ENCODE data around the gene PDE5A. TPM values are rescaled to one million over a fixed set of nuclear protein-coding genes. Genes with fewer than 3 reads are reported as not detected.

The PDE5A gene
- total RNA-seq, 1 experiment from 2014 or later = 5.0 TPM

DNA sequence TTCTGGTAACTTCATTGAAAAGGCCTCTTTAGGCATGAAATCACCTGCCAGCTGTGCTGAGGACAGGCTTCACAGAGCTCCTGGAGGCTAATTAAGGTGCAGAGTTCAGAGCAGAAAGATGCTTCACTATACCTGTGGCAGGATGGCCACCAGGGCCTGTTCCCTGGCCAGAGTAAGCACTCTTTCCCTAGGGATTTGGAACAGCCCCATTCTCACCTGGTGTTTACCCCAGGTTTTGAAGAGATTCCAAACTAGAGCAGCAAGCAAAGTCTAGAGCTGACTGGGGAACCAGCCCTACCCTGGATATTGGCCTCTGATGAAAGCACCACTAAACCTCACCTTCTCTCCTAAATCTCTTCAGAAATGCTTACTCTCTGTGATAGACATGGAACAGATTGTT is 148.8 kb downstream of the PDE5A start:
- Histone ChIP-seq H3K79me2 (ENCODE audit: insufficient read depth, low read length) (no peaks in the 10 kb centered on the region), H3K4me1 (ENCODE audit: control insufficient read depth in 1 of 2, insufficient read depth in 2 of 2, low read length in 2 of 2) (no peaks in the 10 kb centered on the region), H3K27ac (ENCODE audit: low read depth, low read length) (no peak overlapping the region), H3K4me3 (replicated peaks in 1 of 2; ENCODE audit: low read depth in 1 of 2, low read length in 2 of 2) (no peak overlapping the region), H2AFZ (ENCODE audit: low read depth, low read length, poor library complexity, severe bottlenecking) (no peak overlapping the region), H3K9ac (ENCODE audit: low read length) (no peak overlapping the region), H3K4me2 (ENCODE audit: low read length) (no peak overlapping the region), H4K20me1 (ENCODE audit: insufficient read depth) (no peaks in the 10 kb centered on the region), H3K9me3 (ENCODE audit: control insufficient read depth in 1 of 2, insufficient read depth in 1 of 2, low read depth in 1 of 2, low read length in 2 of 2) (no peaks in the 10 kb centered on the region), H3K9me2 (ENCODE audit: insufficient read depth) (no peaks in the 10 kb centered on the region), H3K27me3 (ENCODE audit: insufficient read depth, low read length) (no peaks in the 10 kb centered on the region), H3K36me3 (ENCODE audit: control insufficient read depth in 1 of 2, insufficient read depth in 2 of 2, low read length in 2 of 2) (peaks cover 0 to 12% of the 10 kb centered on the region in 2 experiments; a peak in 2 of 4 replicates)
- POLR2A ChIA-PET = no interaction called here
- no peak for TF ChIP-seq ZNF274 (IDR thresholded peaks at IDR 0.05; ENCODE audit: low read depth, low read length)
- no peak for TF ChIP-seq SIN3A (IDR thresholded peaks at IDR 0.05; ENCODE audit: low read depth)
- TF ChIP-seq EZH2 (IDR thresholded peaks at IDR 0.05) = no peak
- TF ChIP-seq EZH2phosphoT487 (IDR thresholded peaks at IDR 0.05; ENCODE audit: borderline replicate concordance) = no peak
- TF ChIP-seq RAD21 (IDR thresholded peaks at IDR 0.05; ENCODE audit: low read depth) = no peak
- no peak for TF ChIP-seq CBX3 (IDR thresholded peaks at IDR 0.05; ENCODE audit: low read depth)
- no peak for TF ChIP-seq FOSL1 (IDR thresholded peaks at IDR 0.05; ENCODE audit: low read depth)
- no peak for TF ChIP-seq POLR2AphosphoS5 (IDR thresholded peaks at IDR 0.05; ENCODE audit: low read depth, low read length)
- TF ChIP-seq ELF1 (IDR thresholded peaks at IDR 0.05; ENCODE audit: borderline replicate concordance, low read depth) = no peak
- no peak for TF ChIP-seq TCF7L2 (IDR thresholded peaks at IDR 0.05; ENCODE audit: borderline replicate concordance, extremely low read depth, insufficient read depth, insufficient read length)
- TF ChIP-seq EGR1 (IDR thresholded peaks at IDR 0.05; ENCODE audit: low read depth) = no peak
- BruUV-seq (replicated peaks) = no TSS peak
- DNase-seq (ENCODE audit: low read depth, low spot score) (no peak), ATAC-seq (no peak)
- intact Hi-C loops (cut with micrococcal nuclease) = no loop called here
- CTCF ChIA-PET = no interaction called here
- RAD21 ChIA-PET (ENCODE audit: low non-redundant PET in 1 of 2, low total read pairs in 2 of 2, uncharacterized antibody in 2 of 2, unreplicated experiment in 2 of 2) = no interaction called here

DNA sequence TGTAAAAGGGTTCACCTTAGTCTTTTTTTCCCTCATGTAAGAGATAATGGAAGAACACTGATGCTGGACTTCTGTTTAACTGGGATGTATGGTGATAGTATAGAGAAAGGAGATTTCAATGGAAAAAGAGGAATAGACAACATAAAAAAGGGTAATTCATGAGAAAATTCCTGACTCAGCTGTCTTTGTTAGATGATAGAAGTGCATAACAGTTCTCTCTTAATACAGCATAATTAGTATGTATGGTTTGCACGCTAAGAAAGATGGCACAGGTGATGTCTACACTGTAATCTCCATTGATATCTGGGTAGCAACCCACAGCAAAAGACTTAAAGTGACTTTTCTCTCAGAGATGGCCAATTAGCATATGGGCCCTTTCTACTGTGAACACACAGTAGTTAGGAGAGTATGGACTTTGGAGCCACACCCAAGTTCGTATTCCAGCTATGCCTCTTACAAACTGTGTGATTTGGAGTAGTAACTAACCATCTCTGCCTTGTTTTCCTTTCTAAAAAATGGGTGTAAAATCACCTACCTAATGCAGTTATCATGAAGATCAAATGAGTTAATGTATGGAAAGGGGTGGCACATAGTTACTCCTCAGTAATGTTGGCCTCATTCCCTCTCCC is 149.3 kb downstream of the PDE5A start:
- DNase-seq (ENCODE audit: low read depth, low spot score) = no peak
- Histone ChIP-seq H3K9me2 (ENCODE audit: insufficient read depth) (no peaks in the 10 kb centered on the region), H3K36me3 (ENCODE audit: control insufficient read depth in 1 of 2, insufficient read depth in 2 of 2, low read length in 2 of 2) (peaks cover 2 to 12% of the 10 kb centered on the region in 2 experiments; a peak in 2 of 4 replicates), H3K27ac (ENCODE audit: low read depth, low read length) (no peak overlapping the region), H3K27me3 (ENCODE audit: insufficient read depth, low read length) (no peaks in the 10 kb centered on the region), H2AFZ (ENCODE audit: low read depth, low read length, poor library complexity, severe bottlenecking) (no peak overlapping the region), H3K9ac (ENCODE audit: low read length) (no peak overlapping the region), H3K9me3 (ENCODE audit: control insufficient read depth in 1 of 2, insufficient read depth in 1 of 2, low read depth in 1 of 2, low read length in 2 of 2) (no peaks in the 10 kb centered on the region), H3K4me3 (replicated peaks in 1 of 2; ENCODE audit: low read depth in 1 of 2, low read length in 2 of 2) (no peak overlapping the region), H3K4me2 (ENCODE audit: low read length) (no peak overlapping the region), H3K4me1 (ENCODE audit: control insufficient read depth in 1 of 2, insufficient read depth in 2 of 2, low read length in 2 of 2) (no peaks in the 10 kb centered on the region), H3K79me2 (ENCODE audit: insufficient read depth, low read length) (no peaks in the 10 kb centered on the region), H4K20me1 (ENCODE audit: insufficient read depth) (no peaks in the 10 kb centered on the region)
- intact Hi-C loops (cut with micrococcal nuclease) = no loop called here
- BruUV-seq (replicated peaks) = no TSS peak
- POLR2A ChIA-PET = no interaction called here
- TF ChIP-seq POLR2A (IDR thresholded peaks at IDR 0.05; ENCODE audit: borderline replicate concordance, extremely low read depth, insufficient read depth, insufficient read length) = no peak
- TF ChIP-seq, protein P1, sequence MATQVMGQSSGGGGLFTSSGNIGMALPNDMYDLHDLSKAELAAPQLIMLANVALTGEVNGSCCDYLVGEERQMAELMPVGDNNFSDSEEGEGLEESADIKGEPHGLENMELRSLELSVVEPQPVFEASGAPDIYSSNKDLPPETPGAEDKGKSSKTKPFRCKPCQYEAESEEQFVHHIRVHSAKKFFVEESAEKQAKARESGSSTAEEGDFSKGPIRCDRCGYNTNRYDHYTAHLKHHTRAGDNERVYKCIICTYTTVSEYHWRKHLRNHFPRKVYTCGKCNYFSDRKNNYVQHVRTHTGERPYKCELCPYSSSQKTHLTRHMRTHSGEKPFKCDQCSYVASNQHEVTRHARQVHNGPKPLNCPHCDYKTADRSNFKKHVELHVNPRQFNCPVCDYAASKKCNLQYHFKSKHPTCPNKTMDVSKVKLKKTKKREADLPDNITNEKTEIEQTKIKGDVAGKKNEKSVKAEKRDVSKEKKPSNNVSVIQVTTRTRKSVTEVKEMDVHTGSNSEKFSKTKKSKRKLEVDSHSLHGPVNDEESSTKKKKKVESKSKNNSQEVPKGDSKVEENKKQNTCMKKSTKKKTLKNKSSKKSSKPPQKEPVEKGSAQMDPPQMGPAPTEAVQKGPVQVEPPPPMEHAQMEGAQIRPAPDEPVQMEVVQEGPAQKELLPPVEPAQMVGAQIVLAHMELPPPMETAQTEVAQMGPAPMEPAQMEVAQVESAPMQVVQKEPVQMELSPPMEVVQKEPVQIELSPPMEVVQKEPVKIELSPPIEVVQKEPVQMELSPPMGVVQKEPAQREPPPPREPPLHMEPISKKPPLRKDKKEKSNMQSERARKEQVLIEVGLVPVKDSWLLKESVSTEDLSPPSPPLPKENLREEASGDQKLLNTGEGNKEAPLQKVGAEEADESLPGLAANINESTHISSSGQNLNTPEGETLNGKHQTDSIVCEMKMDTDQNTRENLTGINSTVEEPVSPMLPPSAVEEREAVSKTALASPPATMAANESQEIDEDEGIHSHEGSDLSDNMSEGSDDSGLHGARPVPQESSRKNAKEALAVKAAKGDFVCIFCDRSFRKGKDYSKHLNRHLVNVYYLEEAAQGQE (IDR thresholded peaks at IDR 0.05; ENCODE audit: low read depth) = no peak
- TF ChIP-seq JUND (IDR thresholded peaks at IDR 0.05) = no peak
- CTCF ChIA-PET = no interaction called here
- ATAC-seq = no peak
- RAD21 ChIA-PET (ENCODE audit: low non-redundant PET in 1 of 2, low total read pairs in 2 of 2, uncharacterized antibody in 2 of 2, unreplicated experiment in 2 of 2) = no interaction called here
